ENCODE measurements around the gene MYO5C. TPM values are rescaled to one million over a fixed set of nuclear protein-coding genes. Genes with fewer than 3 reads are reported as not detected.

Gene MYO5C
- total RNA-seq, 1 donor from 2014 or later = 74.7 TPM

DNA sequence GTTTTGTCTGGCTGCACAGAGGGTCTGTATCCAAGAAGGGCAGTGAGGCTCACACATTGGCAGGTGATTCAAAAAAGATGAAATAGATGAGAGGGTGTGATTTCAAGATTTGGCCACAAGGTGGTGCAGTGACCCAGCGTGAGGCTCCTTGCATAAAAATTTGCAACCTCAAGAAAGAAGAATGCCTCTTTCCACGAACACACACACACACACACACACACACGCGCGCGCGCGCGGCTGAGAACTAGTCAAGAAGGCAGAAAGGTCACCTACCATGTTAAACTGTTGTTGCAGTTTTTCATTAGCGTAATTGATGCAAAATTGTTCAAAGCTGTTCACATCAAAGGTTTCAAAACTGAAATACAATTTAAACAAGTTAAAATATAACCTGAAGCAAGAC lies 39.2 kb downstream of the MYO5C start:
- Histone ChIP-seq H3K4me3 (no peak overlapping the region), H3K27me3 (ENCODE audit: low read depth) (no peaks in the 10 kb centered on the region), H3K9me3 (no peaks in the 10 kb centered on the region), H3K36me3 (peaks cover 24% of the 10 kb centered on the region), H3K4me1 (peaks cover 31% of the 10 kb centered on the region), H3K27ac (no peak overlapping the region)
- no peak for DNase-seq
- peak; percentile 69 for TF ChIP-seq CTCF (IDR thresholded peaks at IDR 0.05)
- peak; percentile 39 to 80 for ATAC-seq
- intact Hi-C loops (cut with DNase I) = no loop called here

DNA sequence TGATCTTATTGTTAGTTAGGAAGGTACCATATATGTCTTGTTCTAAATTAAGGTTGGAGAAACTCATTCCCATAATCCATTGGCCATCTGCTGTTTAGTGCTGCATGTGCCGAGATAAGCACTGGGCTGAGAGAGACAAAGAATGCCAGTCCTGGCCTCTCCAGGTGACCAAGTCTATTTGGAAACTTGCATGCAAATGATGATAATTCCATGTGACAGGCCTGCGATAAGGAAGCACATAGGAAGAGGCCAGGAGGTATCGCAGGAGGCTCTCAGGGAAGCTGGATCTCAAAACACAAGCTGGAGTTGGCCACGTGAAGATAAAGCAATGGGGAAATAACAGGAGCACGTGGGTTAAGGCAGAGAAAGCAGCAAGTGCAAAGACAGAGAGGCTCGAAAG lies 39.7 kb downstream of the MYO5C start:
- intact Hi-C loops (cut with DNase I) = no loop called here
- ATAC-seq = no peak
- peaks cover 29% of the 10 kb centered on the region for H3K4me1 ChIP-seq

GRCh38 chr15:52255008-52255407 lies 40.6 kb downstream of the MYO5C start:
- DNase-seq (no peak), ATAC-seq (no peak)
- Histone ChIP-seq H3K4me1 (peaks cover 29% of the 10 kb centered on the region), H3K27ac (no peak overlapping the region), H3K9me3 (no peaks in the 10 kb centered on the region), H3K27me3 (ENCODE audit: low read depth) (no peaks in the 10 kb centered on the region), H3K36me3 (peaks cover 14% of the 10 kb centered on the region), H3K4me3 (no peak overlapping the region)
- intact Hi-C loops (cut with DNase I) = no loop called here
- no peak for TF ChIP-seq CTCF (IDR thresholded peaks at IDR 0.05)

More for the DNA sequence above, 39.7 kb downstream of the MYO5C start:
- Histone ChIP-seq H3K27me3 (ENCODE audit: low read depth) (no peaks in the 10 kb centered on the region), H3K9me3 (no peaks in the 10 kb centered on the region), H3K36me3 (peaks cover 19% of the 10 kb centered on the region), H3K4me3 (no peak overlapping the region), H3K27ac (no peak overlapping the region)
- no peak for TF ChIP-seq CTCF (IDR thresholded peaks at IDR 0.05)
- DNase-seq = no peak

DNA sequence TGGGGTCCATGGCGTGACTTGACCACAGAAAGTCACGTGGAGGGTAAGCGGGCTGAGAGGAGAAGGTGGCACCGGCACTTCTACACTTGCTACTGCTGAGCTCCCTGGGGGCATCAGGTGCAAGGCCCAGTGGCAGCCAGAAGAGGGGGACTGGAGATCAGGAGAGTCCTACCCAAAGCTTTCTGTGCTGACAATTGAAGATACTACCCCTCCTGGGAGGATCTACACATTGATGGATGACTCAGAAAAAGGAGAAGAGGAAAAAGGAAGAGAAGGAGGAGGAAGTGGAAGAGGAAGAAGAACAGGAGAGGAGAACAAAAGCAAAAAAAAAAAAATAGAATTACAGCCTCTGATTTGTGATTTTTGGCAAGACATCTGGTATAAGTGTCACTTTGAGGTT lies 41.2 kb downstream of the MYO5C start:
- Histone ChIP-seq H3K27ac (no peak overlapping the region), H3K36me3 (peaks cover 15% of the 10 kb centered on the region), H3K4me1 (peaks cover 29% of the 10 kb centered on the region), H3K9me3 (no peaks in the 10 kb centered on the region), H3K4me3 (no peak overlapping the region), H3K27me3 (ENCODE audit: low read depth) (no peaks in the 10 kb centered on the region)
- intact Hi-C loops (cut with DNase I) = no loop called here
- TF ChIP-seq CTCF (IDR thresholded peaks at IDR 0.05) = no peak
- DNase-seq (no peak), ATAC-seq (no peak)

- no peak for TF ChIP-seq CTCF (IDR thresholded peaks at IDR 0.05)
- peak; percentile 55 to 75 for ATAC-seq
Measured at GRCh38 chr15:52252781-52253180, 42.8 kb downstream of the MYO5C start.

More at GRCh38 chr15:52252781-52253180, 42.8 kb downstream of the MYO5C start:
- peaks cover 24% of the 10 kb centered on the region for H3K36me3 ChIP-seq
- H3K27ac ChIP-seq = peak overlapping the region; percentile 57
- H3K4me1 ChIP-seq = peaks cover 27% of the 10 kb centered on the region
- intact Hi-C loops (cut with DNase I) = no loop called here
- no peaks in the 10 kb centered on the region for H3K9me3 ChIP-seq
- H3K27me3 ChIP-seq (ENCODE audit: low read depth) = no peaks in the 10 kb centered on the region
- no peak overlapping the region for H3K4me3 ChIP-seq
- no peak for DNase-seq

Measured in lower lobe of right lung (tissue), 2 donors.